ENCODE measurements around the gene NBEAL2. TPM values are rescaled to one million over a fixed set of nuclear protein-coding genes. Genes with fewer than 3 reads are reported as not detected.
A peak's percentile ranks its signal among the peaks of the same experiment; 100 is the strongest.

NBEAL2 gene
- total RNA-seq, 1 donor from 2014 or later = 120 TPM

DNA sequence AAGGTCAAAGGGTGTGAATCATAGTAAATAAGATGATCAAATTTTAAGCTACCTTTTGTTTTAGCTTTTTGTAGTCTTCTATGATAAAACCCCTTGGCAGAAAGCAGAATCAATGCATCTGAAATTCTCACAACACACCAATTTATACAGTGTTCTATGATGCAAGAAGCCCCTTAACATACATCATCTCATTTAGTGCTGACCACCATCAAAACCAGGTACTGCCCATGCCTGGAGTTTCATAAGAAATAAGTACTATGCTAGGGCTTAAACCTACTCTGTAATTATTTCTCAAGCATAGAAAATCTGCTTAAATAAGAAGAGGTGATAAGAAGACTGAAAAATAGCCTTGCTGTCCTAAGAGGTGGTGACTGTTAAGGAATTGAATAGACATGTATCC, 67.6 kb downstream of the NBEAL2 start:
- H3K4me3 Mint-ChIP-seq (ENCODE audit: low read depth) = no peak overlapping the region
- no peaks in the 10 kb centered on the region for H3K9me3 Mint-ChIP-seq
- H3K27ac Mint-ChIP-seq = no peak overlapping the region
- intact Hi-C loops (cut with micrococcal nuclease) = no loop called here
- peaks cover 34% of the 10 kb centered on the region for H3K36me3 Mint-ChIP-seq (ENCODE audit: low read depth)
- H3K27me3 Mint-ChIP-seq (ENCODE audit: low read depth) = no peaks in the 10 kb centered on the region
- DNase-seq (ENCODE audit: low spot score) = no peak
- peaks cover 11% of the 10 kb centered on the region for H3K4me1 Mint-ChIP-seq (ENCODE audit: low read depth)

GRCh38 chr3:47047673-47048072, 68.2 kb downstream of the NBEAL2 start:
- H3K36me3 Mint-ChIP-seq (ENCODE audit: low read depth) = peaks cover 28% of the 10 kb centered on the region
- no peak overlapping the region for H3K27ac Mint-ChIP-seq
- no peaks in the 10 kb centered on the region for H3K27me3 Mint-ChIP-seq (ENCODE audit: low read depth)
- H3K4me3 Mint-ChIP-seq (ENCODE audit: low read depth) = no peak overlapping the region
- no peaks in the 10 kb centered on the region for H3K9me3 Mint-ChIP-seq
- H3K4me1 Mint-ChIP-seq (ENCODE audit: low read depth) = peaks cover 11% of the 10 kb centered on the region
- DNase-seq (ENCODE audit: low spot score) = no peak
- intact Hi-C loops (cut with micrococcal nuclease) = no loop called here

- Mint-ChIP-seq H3K9me3 (no peaks in the 10 kb centered on the region), H3K4me1 (ENCODE audit: low read depth) (peaks cover 30% of the 10 kb centered on the region), H3K36me3 (ENCODE audit: low read depth) (peaks cover 56% of the 10 kb centered on the region), H3K27me3 (ENCODE audit: low read depth) (no peaks in the 10 kb centered on the region), H3K27ac (no peak overlapping the region), H3K4me3 (ENCODE audit: low read depth) (no peak overlapping the region)
- no peak for DNase-seq (ENCODE audit: low spot score)
- intact Hi-C loops (cut with micrococcal nuclease) = loop anchor here (10.0 kb wide), 1 partner anchor 110 kb away; the partner anchor contains the start of gene SETD2
Measured at GRCh38 chr3:47054412-47054811, 74.9 kb downstream of the NBEAL2 start.

- no peaks in the 10 kb centered on the region for H3K27me3 Mint-ChIP-seq (ENCODE audit: low read depth)
- H3K4me3 Mint-ChIP-seq (ENCODE audit: low read depth) = no peak overlapping the region
- intact Hi-C loops (cut with micrococcal nuclease) = loop anchor here (1.0 to 10.0 kb wide), 2 partner anchors 37 to 108 kb away; partner anchors contain the start of gene SETD2
- H3K9me3 Mint-ChIP-seq = no peaks in the 10 kb centered on the region
- H3K4me1 Mint-ChIP-seq (ENCODE audit: low read depth) = peaks cover 30% of the 10 kb centered on the region
- no peak for DNase-seq (ENCODE audit: low spot score)
- peaks cover 50% of the 10 kb centered on the region for H3K36me3 Mint-ChIP-seq (ENCODE audit: low read depth)
- peak overlapping the region; percentile 69 for H3K27ac Mint-ChIP-seq
Measured at GRCh38 chr3:47056705-47057104, 77.2 kb downstream of the NBEAL2 start.

DNA sequence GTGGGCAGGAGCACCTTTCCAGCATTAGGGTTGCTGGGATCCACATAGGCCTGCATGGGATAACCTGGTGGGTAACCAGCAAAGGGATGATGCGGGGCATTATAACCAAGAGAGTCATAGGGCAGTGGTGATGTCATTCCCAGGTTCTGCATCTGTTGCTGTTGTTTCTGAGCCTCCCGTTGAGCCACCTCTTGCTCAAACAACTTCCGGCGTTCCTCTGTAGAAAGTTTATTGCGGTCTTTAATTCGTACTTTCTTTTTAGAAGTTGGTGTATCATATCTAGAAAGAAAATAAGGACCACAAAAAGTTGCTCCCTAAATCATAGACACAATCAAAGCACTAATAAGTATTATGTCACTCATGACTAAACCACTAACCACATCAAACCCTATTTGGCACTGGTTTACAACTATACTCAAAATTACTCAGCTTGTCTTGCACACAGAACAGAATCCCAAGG, 77.8 kb downstream of the NBEAL2 start:
- intact Hi-C loops (cut with micrococcal nuclease) = loop anchor here (1.0 to 10.0 kb wide), 2 partner anchors 38 to 108 kb away; partner anchors contain the start of gene SETD2
- DNase-seq (ENCODE audit: low spot score) = peak; percentile 47
- no peaks in the 10 kb centered on the region for H3K9me3 Mint-ChIP-seq
- peaks cover 30% of the 10 kb centered on the region for H3K4me1 Mint-ChIP-seq (ENCODE audit: low read depth)
- H3K36me3 Mint-ChIP-seq (ENCODE audit: low read depth) = peaks cover 54% of the 10 kb centered on the region
- no peak overlapping the region for H3K4me3 Mint-ChIP-seq (ENCODE audit: low read depth)
- peak overlapping the region; percentile 69 for H3K27ac Mint-ChIP-seq
- no peaks in the 10 kb centered on the region for H3K27me3 Mint-ChIP-seq (ENCODE audit: low read depth)

Other genes with a start within 250 kb of the NBEAL2 start
- not detected in 2 replicates for gene MYL3, start 116.2 kb upstream of the NBEAL2 start, total RNA-seq
- not detected in 2 replicates for gene PTH1R, start 101.9 kb upstream of the NBEAL2 start, total RNA-seq
- 65.3 and 69.2 TPM in 2 replicates for gene CCDC12, start 2.9 kb upstream of the NBEAL2 start, total RNA-seq
- gene SETD2, start 184.4 kb downstream of the NBEAL2 start, total RNA-seq = 41.2 and 43.6 TPM in 2 replicates

Data from activated T-helper 2 cell treated with anti-CD3 and anti-CD28 coated beads, Interferon-gamma antibody, Interleukin-2, Interleukin-4, amounts not matched to agents 10 μg/mL and 5 μg/mL and 100 μg/mL, durations not matched to agents 14 hours and 24 hours and 36 hours (primary cell).